Effector CD4-positive, alpha-beta T cell (primary cell): ENCODE results near the gene CWC22.
"Not testable (repeated sequence)": the region's sequence is repeated elsewhere in the genome, so short reads cannot be mapped to it uniquely, and the experiment has no call there.

Experiments
- DNase-seq: peaks from one replicate; pipeline ENCODE4 v3.0.0-alpha.2; 2020

Gene CWC22

GRCh38 chr2:180003073-180003472 lies 4.0 kb downstream of the CWC22 start:
- DNase-seq: no peak

GRCh38 chr2:180002198-180002770 lies 4.8 kb downstream of the CWC22 start:
- DNase-seq: no peak

- DNase-seq: no peak
Measured at GRCh38 chr2:180001726-180002125, 5.4 kb downstream of the CWC22 start.

GRCh38 chr2:180000434-180000833 lies 6.7 kb downstream of the CWC22 start:
- DNase-seq: no peak

GRCh38 chr2:179999000-179999399 lies 8.1 kb downstream of the CWC22 start:
- DNase-seq: no peak

GRCh38 chr2:179995741-179996515 lies 11.2 kb downstream of the CWC22 start:
- no peak for DNase-seq

GRCh38 chr2:179991344-179991743 lies 15.8 kb downstream of the CWC22 start:
- DNase-seq: no peak

GRCh38 chr2:179990676-179991317 lies 16.3 kb downstream of the CWC22 start:
- no peak for DNase-seq

GRCh38 chr2:179987916-179988315 lies 19.2 kb downstream of the CWC22 start:
- DNase-seq: no peak

GRCh38 chr2:179985163-179985820 lies 21.8 kb downstream of the CWC22 start:
- no peak for DNase-seq

GRCh38 chr2:179983250-179983932 lies 23.7 kb downstream of the CWC22 start:
- DNase-seq: no peak

GRCh38 chr2:179981085-179981484 lies 26.0 kb downstream of the CWC22 start:
- DNase-seq: no peak

GRCh38 chr2:179974761-179975160 lies 32.3 kb downstream of the CWC22 start:
- no peak for DNase-seq

- DNase-seq: no peak
Measured at GRCh38 chr2:179966778-179967394, 40.2 kb downstream of the CWC22 start.

- DNase-seq: no peak
Measured at GRCh38 chr2:179965291-179966258, 41.5 kb downstream of the CWC22 start.

GRCh38 chr2:179963626-179964025 lies 43.5 kb downstream of the CWC22 start:
- no peak for DNase-seq

- not testable (repeated sequence) for DNase-seq
Measured at GRCh38 chr2:179958251-179958650, 48.8 kb downstream of the CWC22 start.

- no peak for DNase-seq
Measured at GRCh38 chr2:179954026-179954425, 53.1 kb downstream of the CWC22 start.

GRCh38 chr2:179953359-179953758 lies 53.7 kb downstream of the CWC22 start:
- no peak for DNase-seq

- DNase-seq: no peak
Measured at GRCh38 chr2:179952658-179953057, 54.4 kb downstream of the CWC22 start.

- no peak for DNase-seq
Measured at GRCh38 chr2:179951680-179952079, 55.4 kb downstream of the CWC22 start.
